Measurements from ENCODE around the gene POTEJ.
"Not testable (repeated sequence)": the region's sequence is repeated elsewhere in the genome, so short reads cannot be mapped to it uniquely, and the experiment has no call there.

GRCh38 chr2:130566165-130566564, 45.1 kb upstream of the POTEJ start:
- TF ChIP-seq CTCF (IDR thresholded peaks at IDR 0.05); EZH2 (IDR thresholded peaks at IDR 0.05; ENCODE audit: borderline replicate concordance, insufficient read depth, low read depth, low read length, poor library complexity, severe bottlenecking): not testable (repeated sequence)

All from B cell (primary cell).